Liver (tissue), 3 donors: ENCODE data around the gene GRID1.

Experiments used
- FOXA2 ChIP-seq: IDR thresholded peaks from 2 replicates; pipeline ENCODE4 v1.6.1; 2016; ENCODE audit warnings: antibody characterized with exemption
- GABPA ChIP-seq, 2 donors: IDR thresholded peaks in 1 of 2; conservative IDR thresholded peaks in 1 of 2; 2 replicates each; pipeline ENCODE4 v1.6.1; 2016; ENCODE audit warnings: antibody characterized with exemption in 2 of 2, mild to moderate bottlenecking in 1 of 2, moderate library complexity in 1 of 2
- RAD21 ChIP-seq, 2 donors: IDR thresholded peaks; 2 replicates each; pipeline ENCODE4 v1.6.1; 2016; ENCODE audit warnings: antibody characterized with exemption in 2 of 2, mild to moderate bottlenecking in 2 of 2
- TF ChIP-seq, protein P1 (sequence below): fragments of 150-350 bp; IDR thresholded peaks from 2 replicates; pipeline ENCODE4 v1.5.1; 2017; ENCODE audit warnings: improper control_type of control experiment, low read depth, low read length; ENCODE audit not compliant: missing input control
- TF ChIP-seq, protein P2 (sequence below): IDR thresholded peaks from 2 replicates; pipeline ENCODE4 v1.6.1; 2016; ENCODE audit warnings: antibody characterized with exemption
- donor health status: healthy.
- donor health status: healthy.

DNA sequence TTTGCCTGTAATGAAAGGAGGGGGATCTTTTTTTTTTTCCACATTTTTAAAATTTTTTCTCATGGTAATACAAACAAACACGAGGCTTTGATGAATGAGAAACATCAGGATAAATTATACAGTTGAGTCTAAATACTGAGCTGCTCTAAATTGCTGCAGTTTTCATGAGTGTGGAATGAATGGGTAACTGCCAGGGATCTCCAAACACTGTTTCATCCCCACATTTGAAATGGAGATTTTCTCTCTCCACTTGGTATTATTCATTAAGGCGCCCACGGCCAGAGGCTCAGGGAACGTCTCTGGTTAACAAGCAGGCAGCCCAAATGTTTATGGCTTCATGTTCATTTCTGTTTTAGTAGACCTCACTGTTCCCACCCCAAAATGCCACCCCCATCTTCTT lies 717.1 kb downstream of the GRID1 start:
- TF ChIP-seq, protein P1, sequence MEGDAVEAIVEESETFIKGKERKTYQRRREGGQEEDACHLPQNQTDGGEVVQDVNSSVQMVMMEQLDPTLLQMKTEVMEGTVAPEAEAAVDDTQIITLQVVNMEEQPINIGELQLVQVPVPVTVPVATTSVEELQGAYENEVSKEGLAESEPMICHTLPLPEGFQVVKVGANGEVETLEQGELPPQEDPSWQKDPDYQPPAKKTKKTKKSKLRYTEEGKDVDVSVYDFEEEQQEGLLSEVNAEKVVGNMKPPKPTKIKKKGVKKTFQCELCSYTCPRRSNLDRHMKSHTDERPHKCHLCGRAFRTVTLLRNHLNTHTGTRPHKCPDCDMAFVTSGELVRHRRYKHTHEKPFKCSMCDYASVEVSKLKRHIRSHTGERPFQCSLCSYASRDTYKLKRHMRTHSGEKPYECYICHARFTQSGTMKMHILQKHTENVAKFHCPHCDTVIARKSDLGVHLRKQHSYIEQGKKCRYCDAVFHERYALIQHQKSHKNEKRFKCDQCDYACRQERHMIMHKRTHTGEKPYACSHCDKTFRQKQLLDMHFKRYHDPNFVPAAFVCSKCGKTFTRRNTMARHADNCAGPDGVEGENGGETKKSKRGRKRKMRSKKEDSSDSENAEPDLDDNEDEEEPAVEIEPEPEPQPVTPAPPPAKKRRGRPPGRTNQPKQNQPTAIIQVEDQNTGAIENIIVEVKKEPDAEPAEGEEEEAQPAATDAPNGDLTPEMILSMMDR, result no peak
- no peak for TF ChIP-seq FOXA2
- TF ChIP-seq RAD21 (IDR thresholded peaks at IDR 0.05), result no peak
- TF ChIP-seq, protein P2, sequence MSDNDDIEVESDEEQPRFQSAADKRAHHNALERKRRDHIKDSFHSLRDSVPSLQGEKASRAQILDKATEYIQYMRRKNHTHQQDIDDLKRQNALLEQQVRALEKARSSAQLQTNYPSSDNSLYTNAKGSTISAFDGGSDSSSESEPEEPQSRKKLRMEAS, result no peak
- no peak for TF ChIP-seq GABPA (IDR thresholded peaks at IDR 0.05 in 1 of 2, conservative IDR thresholded peaks at IDR 0.05 in 1 of 2)
